Hematopoietic multipotent progenitor cell (in vitro differentiated cells): ENCODE results near the gene PSMB2. TPM values are rescaled to one million over a fixed set of nuclear protein-coding genes. Genes with fewer than 3 reads are reported as not detected.

Experiments used
- DNase-seq, 3 donors: peaks; one replicate each; pipeline ENCODE4 v3.0.0-alpha.2; 2011 to 2015; ENCODE audit warnings: low read depth in 2 of 3, low spot score in 2 of 3
- total RNA-seq: library from RNA; depleted of rRNA; stranded (reverse); fragments of >200 nt; gene quantifications from one replicate; pipeline ENCODE4 v1.2.3, GENCODE V29; 2012

Gene PSMB2
- total RNA-seq, 1 donor: 14.3 TPM

GRCh38 chr1:35644204-35644603 lies 2.9 kb upstream of the PSMB2 start:
- no peak for DNase-seq

GRCh38 chr1:35642471-35642955 lies 1.2 kb upstream of the PSMB2 start:
- DNase-seq: peak in 2 of 3 donors; percentile 27 to 57

DNA sequence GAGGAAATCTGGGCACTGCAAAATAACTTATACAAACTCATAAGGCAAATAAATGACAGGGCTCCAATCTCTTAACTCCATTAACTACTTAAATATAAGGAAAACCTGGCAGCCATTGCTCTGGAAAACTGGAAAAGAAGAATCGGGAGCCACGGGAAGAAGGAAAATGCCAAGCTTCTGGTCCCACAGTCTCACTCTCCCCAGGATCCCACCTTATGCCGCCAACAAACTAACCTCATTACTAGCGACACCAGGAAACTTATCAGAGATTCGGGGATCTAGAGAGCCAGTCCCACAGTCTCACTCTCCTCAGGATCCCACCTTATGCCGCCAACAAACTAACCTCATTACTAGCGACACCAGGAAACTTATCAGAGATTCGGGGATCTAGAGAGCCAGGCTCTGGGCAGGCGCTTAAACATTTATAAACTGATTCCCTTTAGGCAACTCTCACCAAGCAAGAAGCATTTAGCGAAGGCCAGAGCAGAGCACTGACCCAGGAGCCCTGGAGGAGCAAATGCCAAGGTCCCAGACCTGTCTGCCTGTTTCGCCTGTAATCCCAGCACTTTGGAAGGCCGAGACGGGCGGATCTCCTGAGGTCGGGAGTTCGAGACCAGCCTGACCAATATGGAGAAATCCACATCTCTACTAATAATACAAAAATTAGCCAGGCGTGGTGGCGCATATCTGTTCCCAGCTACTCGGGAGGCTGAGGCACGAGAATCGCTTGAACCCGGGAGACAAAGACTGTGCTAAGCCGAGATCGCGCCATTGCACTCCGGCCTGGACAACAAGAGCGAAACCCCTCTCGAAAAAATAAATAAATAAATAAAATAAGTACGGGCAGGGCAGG lies 720 bp downstream of the PSMB2 start:
- DNase-seq: no peak

DNA sequence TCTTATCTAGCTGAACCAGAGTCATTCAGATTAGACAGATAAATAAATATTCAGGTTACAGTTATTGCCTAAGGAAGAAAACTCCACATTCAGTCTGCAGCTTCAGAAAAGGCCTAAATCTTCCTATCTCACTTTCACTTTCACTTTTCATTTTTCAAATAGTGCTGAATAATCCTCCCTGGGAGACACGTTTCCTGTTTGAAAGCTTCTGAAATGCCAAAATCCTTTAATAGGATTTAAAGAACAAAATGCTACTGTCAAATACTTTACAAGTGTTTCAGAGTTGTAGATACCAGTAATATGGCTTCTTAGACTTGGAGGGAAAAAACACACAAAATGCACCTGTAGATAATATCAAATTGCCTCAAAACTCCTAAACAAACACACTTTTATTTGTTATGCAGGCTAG lies 3.9 kb downstream of the PSMB2 start:
- DNase-seq: peak in 2 of 3 donors; percentile 62 to 72

- no peak for DNase-seq
Measured at GRCh38 chr1:35633547-35633946, 7.8 kb downstream of the PSMB2 start.

GRCh38 chr1:35631396-35631795 lies 9.9 kb downstream of the PSMB2 start:
- no peak for DNase-seq

GRCh38 chr1:35629051-35629450 lies 12.3 kb downstream of the PSMB2 start:
- no peak for DNase-seq

DNA sequence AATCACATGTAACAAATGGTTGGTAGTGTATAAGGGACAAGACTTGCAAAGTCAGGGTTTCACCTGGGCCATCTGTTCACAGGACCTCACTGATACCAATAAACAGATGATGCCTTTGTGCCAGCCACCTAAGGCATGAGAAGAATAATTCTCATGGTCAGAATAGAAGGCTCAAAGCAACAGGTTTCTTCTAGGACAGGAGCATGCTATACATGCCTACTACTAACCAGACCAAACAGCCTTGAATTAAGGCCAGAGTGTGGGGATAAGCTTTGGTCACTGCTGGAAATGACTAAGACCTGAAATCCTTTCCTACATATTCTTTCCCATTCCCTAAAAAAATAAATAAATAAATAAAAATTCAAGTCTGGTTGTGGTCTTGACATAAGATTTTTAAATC lies 17.5 kb downstream of the PSMB2 start:
- no peak for DNase-seq

DNA sequence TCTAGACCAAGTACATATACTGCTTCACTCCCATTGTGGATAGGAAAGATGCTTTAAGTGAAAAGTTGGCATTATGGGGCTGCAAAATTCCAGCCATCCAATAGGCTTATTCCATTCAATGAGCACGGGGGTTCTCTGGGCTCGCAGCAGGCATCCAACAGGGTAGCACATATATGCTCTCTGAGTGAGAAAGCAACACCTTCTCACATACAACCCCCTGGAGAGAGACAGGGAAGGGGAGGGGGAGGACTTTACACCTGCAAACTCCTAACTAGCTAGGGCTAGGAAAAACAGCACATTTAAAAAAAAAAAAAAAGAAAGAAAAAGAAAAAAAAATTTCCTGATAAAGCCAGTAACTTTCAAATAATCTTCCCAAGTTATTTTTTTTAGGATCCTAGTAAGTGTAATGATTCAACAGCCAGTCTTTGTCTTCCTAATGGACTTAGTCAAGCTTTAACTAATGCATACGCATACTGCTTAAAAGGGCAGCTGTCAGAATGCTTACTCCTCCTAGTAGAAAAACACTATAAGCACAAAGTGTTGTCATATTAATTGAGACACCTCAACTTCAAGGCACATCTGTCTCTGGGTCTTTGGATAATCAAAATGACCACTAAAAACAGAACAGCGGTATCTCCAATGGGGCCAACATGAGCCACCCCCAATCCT lies 18.7 kb downstream of the PSMB2 start:
- DNase-seq: no peak

DNA sequence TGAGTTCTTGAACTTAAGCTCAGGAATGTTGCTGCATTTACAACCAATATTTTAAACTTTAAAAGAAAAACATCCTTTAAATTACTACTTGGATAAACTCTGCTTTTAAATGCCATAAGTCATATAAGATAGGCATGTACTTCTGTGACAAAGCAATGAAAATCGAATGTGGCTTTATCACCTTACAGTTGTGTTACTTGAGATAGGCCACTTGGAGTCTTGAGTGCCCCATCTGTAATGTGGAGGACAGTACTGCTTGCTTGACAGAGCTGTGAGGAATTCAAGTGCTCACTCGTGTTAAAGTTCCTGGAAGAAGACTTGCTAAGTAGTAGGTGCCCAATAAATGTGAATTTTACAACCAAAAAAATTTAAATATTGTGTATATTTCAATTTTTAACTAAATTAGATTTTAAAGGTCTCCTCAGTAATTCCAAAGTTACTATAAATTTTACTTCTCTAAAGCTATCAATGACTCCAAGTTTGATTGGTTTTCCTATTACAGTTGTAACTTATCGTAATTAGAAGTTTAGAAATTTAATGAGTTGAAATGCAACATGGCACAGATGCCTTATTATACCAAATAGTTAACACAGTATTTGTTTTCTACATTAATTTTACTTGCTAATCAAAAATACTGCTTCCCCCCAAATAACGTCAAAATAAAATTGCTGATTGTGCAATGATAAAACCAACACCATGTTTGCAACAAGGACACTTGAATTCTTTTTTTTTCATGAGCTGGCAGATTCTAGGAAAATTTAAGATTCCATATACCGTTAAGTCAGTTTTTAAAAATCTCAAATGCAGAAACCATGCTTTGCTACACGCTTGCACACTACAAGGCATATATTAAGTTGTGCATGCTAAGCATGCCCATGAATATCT lies 21.8 kb downstream of the PSMB2 start:
- no peak for DNase-seq

- DNase-seq: no peak
Measured at GRCh38 chr1:35615440-35615839, 25.9 kb downstream of the PSMB2 start.

DNA sequence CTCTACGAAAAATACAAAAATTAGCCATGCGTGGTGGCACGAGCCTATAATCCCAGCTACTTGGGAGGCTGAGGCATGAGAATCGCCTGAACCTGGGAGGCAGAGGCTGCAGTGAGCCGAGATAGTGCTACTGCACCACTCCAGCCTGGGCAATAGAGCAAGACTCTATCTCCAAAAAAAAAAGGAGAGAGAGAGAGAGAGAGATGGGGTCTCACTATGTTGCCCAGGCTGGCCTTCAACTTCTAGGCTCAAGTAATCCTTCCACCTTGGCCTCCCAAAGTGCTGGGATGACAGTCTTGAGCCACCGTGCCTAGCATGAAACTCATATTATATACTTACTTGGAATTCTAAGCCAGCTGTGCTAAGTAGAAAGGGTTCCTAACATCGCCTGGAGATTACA lies 29.7 kb downstream of the PSMB2 start:
- no peak for DNase-seq

DNA sequence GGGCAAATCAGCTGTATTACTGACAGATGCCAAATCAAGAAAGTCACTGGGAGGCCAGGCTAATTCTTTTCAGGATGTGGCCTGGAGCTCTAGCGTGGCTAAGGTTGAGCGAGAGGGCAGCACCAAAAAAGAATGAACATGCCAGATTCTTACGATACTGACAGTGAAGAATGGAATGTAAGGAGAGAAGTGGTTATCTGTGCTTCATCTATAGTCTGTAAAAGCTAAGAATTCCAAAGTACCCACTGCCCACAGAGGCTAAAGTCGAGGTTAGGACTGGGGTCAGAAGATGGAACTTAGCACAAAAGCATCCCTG lies 35.5 kb downstream of the PSMB2 start:
- DNase-seq: no peak

GRCh38 chr1:35605071-35605866 lies 36.1 kb downstream of the PSMB2 start:
- no peak for DNase-seq

DNA sequence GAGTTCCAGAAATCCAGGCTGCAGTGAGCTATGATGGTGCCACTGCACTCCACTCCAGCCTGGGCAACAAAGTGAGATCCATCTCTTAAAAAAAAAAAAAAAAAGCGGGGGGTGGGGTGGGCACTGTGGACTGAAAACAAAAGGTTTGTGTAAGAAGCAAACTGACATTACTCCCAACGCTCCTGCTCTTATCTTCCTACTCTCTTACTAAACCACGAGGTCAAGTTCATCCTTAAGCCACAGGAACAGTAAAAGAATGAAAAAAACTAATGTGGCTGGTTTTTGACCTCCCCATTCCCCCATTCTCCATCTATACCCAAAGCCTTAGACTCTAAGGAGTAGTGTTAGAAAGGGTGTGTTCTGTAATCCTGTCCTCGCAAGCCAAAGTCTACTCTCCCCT lies 37.4 kb downstream of the PSMB2 start:
- no peak for DNase-seq

DNA sequence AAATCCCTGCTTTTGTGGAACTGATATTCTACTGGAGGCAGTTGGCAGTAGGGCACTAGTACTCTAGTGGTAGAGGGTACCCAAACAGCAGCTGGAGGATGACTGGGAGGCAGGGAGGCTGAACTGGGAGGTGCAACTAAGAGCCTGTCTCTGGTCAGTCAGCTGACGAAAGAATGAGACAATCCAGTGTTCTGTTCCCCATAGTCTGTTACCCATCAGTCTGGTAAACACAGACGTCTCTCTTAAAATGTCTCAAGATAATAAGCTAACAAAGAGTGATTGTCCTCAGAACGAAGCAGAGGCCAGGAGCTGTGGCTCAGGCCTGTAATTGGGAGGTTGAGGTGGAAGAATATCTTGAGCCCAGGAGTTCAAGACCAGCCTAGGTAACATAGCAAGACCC lies 37.9 kb downstream of the PSMB2 start:
- DNase-seq: no peak

DNA sequence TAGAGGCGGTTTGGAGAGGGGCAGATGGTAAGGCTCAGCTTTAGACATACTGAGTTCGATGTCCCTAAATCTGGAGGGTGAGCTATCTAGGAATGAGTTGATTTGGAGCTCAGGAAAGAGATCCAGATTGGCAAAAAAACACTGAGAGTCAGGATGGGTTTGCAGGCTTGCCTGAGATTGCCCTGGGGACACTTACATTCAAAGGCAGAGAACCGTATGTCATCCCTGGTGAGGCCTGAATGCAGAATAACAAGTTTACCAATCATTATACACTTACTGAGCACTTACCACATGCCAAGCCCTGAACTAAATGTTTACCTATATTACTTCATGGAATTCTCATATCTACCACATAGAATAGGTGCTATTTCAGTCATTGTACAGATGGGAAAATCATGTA lies 40.7 kb downstream of the PSMB2 start:
- no peak for DNase-seq

DNA sequence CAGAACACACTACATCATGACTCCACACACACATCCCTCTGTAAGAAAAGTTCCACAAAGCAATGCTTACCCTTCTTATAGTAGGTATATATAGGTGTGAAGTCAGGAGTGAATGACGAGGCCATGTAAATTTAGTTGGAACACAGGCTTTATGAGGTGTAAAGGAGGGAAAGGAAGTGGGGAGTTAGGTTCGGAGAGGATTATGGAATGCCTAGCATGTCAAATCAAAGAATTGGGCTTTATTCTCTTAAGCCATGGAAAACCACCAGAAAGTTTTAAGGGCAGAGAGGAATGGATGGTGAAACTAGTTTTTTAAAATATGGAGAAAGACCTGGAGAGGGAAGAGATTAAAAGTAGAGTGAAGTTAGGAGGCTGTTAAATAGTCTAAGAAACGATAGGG lies 41.9 kb downstream of the PSMB2 start:
- no peak for DNase-seq

DNA sequence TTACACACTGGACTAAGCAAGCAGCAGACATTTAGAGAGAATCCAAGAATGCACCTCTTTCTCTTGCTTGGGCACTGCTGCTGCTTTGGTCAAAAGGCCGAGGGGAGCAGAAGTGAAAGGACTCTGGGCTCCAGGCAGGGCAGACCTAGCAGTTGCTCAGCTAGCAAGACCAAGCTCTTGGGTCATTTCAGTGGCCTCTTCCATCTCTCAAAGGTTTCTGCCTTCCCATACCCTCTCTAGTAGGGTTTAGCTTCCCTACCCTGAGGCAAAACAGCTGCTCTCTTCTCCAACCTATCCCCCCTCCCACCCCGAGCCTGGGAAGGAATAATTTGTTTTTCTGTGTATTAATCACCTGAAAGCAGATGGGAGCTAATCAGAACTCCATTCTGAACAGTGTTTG lies 42.4 kb downstream of the PSMB2 start:
- DNase-seq: no peak

GRCh38 chr1:35597870-35598269 lies 43.5 kb downstream of the PSMB2 start:
- no peak for DNase-seq
